Fibroblast of pulmonary artery (primary cell): Measurements from ENCODE around the gene NDUFB3.
"Not testable (repeated sequence)": the region's sequence is repeated elsewhere in the genome, so short reads cannot be mapped to it uniquely, and the experiment has no call there.

ENCODE experiments used
- DNase-seq: peaks from one replicate; pipeline ENCODE4 v3.0.0-alpha.2; 2010; ENCODE audit warnings: low read depth
- H3K4me3 ChIP-seq: replicated peaks from 2 replicates; pipeline ENCODE4 v1.5.1; 2011; ENCODE audit warnings: low read depth, mild to moderate bottlenecking, control low read depth, low read length, moderate library complexity
- CTCF ChIP-seq: IDR thresholded peaks from 2 replicates; pipeline ENCODE4 v1.5.1; 2011; ENCODE audit warnings: mild to moderate bottlenecking, control low read depth, low read length, inconsistent platforms; ENCODE audit errors: missing control alignments

The NDUFB3 gene

DNA sequence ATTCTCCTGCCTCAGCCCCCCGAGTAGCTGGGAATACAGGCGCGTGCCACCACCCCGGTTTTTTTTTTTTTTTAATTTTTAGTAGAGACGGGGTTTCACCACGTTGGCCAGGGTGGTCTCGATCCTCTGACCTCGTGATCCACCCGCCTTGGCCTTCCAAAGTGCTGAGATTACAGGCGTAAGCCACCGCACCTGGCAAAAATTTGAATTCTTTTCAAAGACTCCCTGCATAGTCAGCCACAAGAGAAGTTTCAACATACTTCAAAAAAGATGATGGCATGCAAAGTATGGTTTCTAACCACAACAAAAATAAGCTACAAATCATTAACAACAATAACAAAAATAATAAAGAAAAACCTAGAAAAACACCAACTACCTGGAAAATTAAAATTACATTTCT, 22.3 kb upstream of the NDUFB3 start:
- no peak for TF ChIP-seq CTCF
- H3K4me3 ChIP-seq, result no peak overlapping the region

DNA sequence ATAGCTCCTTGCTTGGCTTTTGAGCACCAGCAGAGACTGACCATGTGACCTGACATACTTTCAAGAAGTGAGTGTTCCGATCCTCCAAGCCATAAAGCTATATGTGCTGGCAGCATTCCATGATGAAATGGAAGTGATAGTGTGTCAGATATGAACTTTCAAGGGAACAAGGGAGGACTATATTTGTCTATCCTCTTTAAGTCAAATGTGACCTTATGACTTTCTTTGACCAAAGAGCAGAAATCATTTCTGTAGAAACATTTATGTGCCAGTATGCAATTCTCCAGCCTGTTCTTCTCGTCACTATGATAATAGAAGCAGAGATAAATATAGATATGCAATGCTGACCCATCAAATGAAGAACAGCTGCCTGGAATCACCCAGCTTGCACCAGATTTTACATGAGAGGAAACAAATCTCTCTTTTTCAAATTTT, 14.7 kb upstream of the NDUFB3 start:
- DNase-seq, result peak; percentile 14
- no peak for TF ChIP-seq CTCF
- H3K4me3 ChIP-seq, result no peak overlapping the region

More for the DNA sequence above, 22.3 kb upstream of the NDUFB3 start:
- DNase-seq, result no peak

DNA sequence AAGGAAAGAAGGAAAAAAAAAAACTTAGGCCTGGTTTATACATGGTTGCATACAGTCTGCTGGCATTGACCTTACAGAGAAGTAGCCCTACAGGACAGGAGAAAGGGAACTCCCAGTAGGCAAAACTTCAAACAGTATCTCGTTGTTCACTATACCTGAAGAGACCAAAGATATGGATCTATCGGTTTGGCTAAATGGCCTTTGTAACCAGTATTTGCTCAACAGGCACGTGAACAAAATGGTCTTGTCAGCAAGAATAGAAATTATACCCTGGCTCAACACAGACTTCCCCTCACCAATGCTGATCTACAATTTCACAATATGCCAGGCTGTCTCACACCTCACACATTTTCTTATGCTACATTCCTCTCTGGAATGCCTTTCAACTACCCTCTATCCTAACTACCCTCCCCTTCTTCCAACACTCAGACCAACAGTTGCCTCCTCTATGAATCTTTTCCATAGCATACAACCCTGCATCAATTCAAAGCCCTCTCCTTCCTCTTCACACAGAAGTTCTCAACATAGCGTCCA, 14.0 kb upstream of the NDUFB3 start:
- no peak overlapping the region for H3K4me3 ChIP-seq
- no peak for TF ChIP-seq CTCF
- peak; percentile 11 for DNase-seq

DNA sequence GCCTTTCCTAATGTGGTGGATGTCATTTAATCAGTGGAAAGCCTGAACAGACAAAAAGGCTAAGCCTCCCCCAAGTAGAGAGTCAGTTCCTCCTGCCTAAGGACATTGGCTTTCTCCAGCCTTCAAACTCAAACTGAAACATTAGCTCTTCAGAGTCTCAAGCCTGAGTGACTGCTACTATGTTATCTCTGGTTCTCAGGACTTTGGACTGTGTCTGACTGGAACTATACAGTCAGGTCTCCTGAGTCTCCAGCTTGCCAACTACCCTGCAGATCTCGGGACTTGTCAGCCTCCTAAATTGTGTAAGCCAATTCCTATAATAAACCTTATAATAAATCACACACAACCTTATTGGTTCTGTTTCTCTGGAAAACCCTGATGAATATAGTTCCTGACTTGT, 12.9 kb upstream of the NDUFB3 start:
- H3K4me3 ChIP-seq, result no peak overlapping the region
- DNase-seq, result no peak
- TF ChIP-seq CTCF, result no peak

- no peak for TF ChIP-seq CTCF
- H3K4me3 ChIP-seq, result no peak overlapping the region
- no peak for DNase-seq
Measured at GRCh38 chr2:201059961-201060755, 11.6 kb upstream of the NDUFB3 start.

DNA sequence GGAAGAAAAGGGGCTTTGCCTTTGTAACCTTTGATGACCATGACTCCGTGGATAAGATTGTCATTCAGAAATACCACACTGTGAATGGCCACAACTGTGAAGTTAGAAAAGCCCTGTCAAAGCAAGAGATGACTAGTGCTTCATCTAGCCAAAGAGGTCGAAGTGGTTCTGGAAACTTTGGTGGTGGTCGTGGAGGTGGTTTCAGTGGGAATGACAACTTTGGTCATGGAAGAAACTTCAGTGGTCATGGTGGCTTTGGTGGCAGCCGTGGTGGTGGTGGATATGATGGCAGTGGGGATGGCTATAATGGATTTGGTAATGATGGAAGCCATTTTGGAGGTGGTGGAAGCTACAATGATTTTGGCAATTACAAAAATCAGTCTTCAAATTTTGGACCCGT, 8.3 kb upstream of the NDUFB3 start:
- H3K4me3 ChIP-seq, DNase-seq: not testable (repeated sequence)

DNA sequence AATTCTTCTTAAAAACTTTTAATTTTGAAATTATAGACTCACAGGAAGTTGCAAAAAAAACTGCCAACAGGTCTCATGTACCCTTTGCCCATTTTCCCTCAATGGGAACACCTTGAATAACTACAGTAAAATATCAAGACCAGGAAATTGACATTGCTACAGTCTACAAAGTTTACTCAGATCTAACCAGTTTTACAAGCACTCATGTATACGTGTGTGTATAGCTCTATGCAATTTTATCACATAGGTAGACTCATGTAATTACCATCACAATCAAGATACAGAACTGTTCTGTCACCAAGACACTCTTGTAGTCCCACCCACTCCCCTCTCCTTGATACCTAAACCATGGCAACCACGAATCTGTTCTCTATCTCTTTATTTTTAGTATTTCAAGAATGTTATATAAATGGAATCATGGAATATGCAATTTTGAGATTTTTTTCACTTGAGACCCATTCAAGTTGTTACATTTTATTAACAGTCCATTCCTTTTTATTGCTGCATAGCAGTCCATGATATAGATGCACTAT, 6.9 kb upstream of the NDUFB3 start:
- DNase-seq, result no peak
- no peak overlapping the region for H3K4me3 ChIP-seq
- no peak for TF ChIP-seq CTCF
